ENCODE measurements around the gene RTN3.

GRCh38 chr11:63795066-63795465 lies 113.8 kb downstream of the RTN3 start:
- TF ChIP-seq CTCF (IDR thresholded peaks at IDR 0.05; ENCODE audit: insufficient read depth, low read length, poor library complexity, severe bottlenecking) (no peak), EZH2phosphoT487 (conservative IDR thresholded peaks at IDR 0.05; ENCODE audit: low read length) (no peak)

Measured in SU-DHL-6 (cell line).